ENCODE measurements around the gene COL5A2. TPM values are rescaled to one million over a fixed set of nuclear protein-coding genes. Genes with fewer than 3 reads are reported as not detected.

The COL5A2 gene
- polyA plus RNA-seq, 5 donors: 174 to 222 (median 211) TPM

DNA sequence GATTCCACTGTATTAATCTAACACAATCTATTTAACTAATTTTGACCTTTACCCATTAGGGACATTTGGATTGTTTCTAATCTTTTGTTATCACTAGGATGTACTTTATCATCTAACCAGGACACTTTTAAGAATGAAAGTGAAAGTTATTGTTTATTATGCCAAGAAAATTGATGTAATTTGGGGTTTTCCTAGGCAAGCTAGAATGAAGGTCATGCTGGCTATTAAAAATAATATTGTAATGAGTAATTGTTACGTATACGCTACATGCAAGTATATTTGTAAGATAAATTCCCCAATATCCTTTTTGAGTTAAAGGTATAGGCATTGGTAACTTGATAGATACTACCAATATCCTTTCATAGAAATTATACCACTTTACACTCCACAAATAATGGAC lies 74.6 kb downstream of the COL5A2 start:
- DNase-seq: no peak

DNA sequence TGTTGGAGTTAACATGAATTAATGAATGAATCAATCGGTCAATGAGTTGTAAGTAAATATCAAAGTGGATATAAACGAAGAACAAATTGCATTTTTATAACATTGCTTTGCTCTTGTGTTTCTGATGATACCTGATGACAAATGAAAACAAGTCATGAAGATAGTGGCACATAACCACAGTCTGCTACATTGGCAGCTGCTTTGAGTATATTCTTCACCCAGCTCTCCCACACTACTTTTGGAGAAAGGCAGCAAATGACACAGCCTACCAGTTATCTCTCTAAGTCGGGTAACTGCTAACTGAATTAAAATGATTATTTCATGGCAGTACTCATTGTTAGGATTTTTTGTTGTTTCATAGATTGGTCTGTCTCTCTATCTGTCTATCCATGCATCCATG lies 76.8 kb downstream of the COL5A2 start:
- no peak for DNase-seq

DNA sequence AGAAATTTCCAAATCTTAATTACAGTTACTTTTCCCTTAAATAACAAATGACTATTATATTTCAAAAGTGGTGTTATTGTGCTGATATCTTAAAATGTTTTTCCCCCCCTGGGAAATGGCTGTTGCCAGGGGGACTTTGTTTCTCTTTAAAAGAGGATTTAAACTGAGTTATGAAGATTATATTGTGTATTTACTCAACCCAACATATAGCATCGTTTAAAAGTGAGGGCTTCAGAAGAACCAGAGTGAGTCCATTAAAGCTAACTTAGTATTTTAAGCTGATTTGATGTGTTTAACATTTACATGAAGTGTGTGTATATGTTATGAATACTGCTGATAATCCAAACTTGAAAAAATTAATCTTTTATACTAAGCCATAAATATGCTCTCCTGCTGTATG lies 81.6 kb downstream of the COL5A2 start:
- DNase-seq: no peak

DNA sequence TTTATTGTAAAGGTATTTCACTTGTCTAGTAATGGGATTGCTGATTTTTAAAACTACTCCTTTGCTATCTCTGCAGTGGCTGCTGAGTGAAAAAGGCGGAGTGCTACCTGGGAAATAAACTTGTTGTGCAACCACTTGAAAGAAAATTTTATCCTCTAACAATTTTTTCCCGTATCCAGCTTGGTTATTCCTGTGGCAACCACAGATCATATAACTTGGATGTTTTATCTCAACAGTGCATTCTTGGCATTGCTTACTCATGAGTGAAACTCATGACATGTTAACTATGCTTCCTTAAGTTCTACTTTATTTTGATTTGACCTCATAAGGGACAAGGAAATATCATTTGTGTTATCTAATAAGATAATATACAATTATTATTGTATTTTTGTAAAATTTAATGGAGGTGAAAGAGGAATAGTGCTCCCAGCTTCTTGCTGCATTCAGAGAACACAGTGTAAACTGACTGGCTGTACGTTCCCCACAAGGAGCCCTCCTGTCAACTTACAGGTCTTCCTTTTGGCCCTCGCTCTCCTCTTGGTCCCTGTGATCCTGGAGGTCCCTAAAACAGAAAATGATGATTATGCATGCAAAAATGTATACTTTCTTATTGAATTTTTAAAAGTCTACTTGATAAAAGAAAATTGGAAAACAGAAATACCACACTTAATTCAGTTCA lies 82.7 kb downstream of the COL5A2 start:
- DNase-seq: no peak

DNA sequence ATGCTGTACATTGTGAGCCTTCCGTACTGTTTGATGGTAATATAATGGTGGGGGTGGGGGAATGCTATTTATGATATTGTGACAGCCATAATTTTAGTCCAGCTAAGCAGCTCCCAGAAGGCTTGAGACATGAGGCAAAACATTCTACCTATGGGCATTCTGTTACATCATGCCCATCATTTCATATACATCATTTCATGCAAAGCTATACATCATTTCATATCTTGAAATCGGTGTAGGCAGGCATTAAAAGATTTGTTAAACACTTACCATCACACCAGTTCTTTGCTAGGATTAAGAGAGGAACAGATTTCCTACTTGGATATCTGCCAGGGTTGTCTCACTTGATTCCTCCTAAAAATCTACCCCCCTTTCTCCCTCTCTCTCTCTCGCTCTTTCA lies 84.5 kb downstream of the COL5A2 start:
- DNase-seq: no peak

DNA sequence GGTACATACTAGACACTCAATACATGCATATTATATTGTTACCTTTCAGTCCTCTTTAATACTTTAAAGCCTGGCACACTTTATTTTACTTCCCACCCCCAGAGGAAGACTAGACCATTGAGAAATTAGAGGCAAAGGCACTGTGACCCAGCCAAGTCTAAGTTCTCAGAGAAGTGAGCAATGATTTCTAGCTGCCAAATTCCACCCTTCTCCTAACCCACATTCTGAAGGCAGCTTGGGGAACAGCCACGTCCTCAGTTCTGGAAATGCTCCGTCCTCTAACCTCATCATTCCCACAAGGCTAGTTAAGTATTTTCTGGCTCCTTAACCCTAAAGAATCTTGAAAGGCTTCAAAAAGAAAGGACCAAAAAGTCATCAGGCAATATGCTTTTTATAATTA lies 86.6 kb downstream of the COL5A2 start:
- DNase-seq: no peak

DNA sequence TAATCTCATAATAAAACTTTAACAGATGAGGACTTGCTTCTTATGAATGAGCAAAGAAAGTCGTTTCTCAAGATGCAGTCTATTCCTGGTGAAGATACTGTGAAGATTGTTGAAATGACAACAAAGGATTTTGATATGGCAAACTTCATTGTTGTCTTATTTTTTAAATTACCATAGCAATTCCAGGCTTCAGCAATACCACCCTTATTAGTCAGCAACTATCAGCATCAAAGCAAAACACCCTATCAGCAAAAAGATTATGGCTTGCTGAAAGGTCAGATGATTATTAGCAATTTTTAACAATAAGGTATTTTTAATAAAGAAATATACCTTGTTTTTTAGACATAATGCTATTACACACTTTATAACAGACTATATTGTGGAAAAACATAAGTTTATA lies 88.3 kb downstream of the COL5A2 start:
- no peak for DNase-seq

DNA sequence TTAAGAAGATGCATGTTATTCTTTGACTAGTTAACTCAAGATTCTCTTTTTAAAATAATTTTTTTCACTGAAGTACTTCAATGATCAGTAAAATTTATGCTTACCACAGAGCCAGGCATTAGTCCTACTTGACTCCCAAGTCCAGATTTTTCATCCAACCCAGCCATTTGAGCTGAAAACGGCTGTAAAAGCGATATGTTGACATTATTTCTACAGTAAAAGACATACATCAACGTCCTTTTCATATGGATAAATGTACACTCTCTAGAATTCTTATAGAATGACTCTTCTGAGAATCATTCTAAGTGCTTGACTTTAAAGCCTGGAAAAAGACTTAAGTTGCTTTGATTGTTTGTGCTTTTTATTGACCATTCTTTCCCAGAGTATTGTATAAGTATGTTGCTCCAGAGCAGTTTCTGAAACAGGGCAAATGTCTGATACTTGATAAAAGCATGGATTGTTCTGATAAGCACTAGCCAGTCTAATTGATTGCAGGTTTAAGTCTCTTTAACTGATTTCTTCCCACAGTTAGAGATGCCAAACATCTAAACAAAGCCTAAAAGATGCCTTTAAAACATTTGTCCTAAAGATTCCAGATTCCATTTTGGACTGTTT lies 90.9 kb downstream of the COL5A2 start:
- no peak for DNase-seq

DNA sequence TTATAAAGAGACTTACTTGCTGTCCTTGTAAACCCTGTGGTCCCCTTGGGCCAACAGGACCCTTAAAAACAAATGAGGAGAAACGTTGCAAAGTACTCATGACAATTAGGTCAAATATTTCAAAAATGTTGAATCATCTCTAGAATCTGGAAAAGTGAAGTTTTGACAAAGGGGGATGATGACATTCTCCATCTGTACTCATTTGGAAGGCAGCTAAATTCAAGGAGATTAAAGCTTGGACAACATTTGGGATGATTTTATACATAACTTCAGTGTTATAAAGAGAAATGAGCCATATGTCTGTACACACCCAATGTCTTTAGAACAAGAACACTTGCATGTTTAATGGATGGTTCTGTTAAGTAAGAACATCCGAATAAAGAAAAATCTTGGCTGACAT lies 92.9 kb downstream of the COL5A2 start:
- DNase-seq: peak; percentile 39 to 61

DNA sequence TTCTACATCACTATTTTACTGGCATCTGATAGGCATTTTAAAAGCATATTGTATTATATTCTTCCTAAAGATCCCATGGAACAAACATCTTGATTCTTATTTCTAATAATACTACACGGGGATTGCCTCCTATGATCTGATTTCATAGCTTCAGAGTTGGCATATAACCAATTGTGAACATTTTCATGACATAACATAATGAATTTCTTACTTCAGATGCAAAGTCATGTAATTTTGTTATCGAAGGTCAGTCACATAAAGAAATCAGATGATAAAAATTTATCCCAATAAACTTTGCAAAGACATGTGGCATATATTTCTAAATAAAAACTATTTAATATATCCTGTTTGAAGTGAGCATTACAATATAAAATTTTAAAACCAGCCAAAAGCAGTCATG lies 93.3 kb downstream of the COL5A2 start:
- no peak for DNase-seq

DNA sequence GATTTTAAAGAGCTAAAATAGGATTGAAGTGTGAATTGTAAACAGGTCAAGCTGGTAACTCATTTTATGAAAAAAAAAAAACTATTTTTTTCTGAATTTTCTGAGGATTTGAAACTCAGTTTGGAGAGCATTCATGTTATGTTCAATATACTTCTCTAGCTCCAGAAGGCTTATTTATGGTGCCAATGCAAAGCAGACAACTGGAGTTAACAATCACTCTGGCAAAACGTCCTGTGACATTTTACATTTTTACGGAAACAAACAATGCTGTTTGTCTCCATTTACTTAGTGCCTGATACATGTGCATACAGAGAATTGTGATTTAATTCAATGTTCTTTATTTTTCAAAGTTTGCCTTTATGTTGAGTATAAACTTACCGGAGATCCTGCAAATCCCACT lies 96.0 kb downstream of the COL5A2 start:
- DNase-seq: no peak

DNA sequence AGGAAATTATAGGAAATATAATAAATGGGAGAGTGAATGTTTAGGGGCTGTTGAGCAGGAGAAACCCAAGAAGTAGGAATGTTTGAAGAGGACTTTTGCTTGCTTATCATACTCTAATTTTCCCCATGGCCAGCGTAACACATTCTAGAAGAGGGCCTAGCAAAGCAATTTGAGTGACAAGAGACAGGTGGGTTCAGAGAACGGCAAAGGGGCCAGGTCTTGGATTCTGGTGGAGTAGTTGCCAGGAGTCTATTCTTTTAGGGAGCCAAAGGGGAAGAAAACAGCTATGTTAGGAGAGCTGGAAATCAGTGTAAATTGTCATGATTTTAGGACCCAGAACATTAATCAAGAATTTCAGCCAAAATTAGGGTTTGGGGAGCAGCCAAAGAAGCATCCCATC lies 96.5 kb downstream of the COL5A2 start:
- no peak for DNase-seq

DNA sequence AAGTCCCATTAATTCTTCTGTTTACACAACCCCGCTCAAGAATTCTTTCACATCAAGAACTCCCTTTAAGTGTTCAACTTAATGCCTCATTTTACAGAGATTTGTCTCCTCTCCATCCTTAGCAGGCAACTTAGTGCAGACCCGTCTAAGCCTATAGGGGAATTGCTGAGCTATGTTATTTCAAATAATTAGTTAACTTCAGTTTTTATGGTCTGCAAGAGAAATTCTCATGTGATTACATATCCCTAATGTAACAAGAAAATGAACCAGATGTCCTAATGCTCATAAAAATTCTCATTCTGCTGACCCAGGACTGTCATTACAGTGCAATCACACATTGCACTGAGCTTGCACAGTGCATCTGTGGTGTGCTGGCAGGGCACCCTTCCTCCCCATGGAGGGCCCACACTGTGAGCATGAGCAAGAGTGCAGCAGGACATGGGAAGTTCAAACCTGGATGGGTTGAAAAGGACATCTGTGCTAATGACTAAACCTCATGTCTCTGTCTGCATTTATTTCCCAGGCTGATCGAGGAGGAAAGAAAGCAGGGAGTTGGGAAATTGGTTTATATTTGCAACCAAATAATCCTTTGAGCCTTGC lies 97.1 kb downstream of the COL5A2 start:
- peak; percentile 84 to 91 for DNase-seq

DNA sequence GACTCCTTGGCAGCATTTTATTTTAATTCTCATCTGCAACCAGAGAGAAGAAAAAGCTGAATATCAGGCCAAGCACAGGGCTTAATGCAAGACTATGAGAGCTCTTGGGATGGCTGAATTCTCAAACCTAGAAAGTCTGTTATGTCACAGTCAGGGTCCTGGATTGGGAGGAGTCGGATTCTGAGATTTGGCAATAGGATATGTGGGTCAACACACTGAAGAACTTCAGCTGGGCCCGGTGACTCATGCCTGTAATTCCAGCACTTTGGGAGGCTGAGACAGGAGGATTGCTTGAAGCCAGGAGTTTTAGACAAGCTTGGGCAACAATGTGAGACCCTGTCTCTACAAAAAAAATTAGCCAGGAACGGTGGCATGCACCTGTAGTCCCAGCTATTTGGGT lies 103.0 kb downstream of the COL5A2 start:
- DNase-seq: no peak

DNA sequence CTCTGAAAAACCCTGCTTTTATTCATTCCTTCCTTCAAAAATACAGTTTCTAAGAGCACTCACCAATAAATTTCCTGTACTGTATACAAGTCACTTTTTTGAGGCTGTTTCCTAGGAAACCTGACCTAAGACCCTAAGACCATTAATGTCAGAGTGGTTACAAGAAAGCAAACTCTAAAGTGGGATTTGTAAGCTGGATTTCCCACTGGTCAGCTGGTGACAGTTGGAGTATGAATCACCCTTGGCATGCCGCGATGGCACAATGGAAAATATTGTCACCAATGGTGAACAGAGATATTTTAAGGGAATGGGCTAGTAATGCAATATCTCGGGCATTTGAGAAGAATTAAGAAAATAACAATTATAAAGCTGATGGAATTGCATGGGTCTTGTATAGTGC lies 103.4 kb downstream of the COL5A2 start:
- no peak for DNase-seq

DNA sequence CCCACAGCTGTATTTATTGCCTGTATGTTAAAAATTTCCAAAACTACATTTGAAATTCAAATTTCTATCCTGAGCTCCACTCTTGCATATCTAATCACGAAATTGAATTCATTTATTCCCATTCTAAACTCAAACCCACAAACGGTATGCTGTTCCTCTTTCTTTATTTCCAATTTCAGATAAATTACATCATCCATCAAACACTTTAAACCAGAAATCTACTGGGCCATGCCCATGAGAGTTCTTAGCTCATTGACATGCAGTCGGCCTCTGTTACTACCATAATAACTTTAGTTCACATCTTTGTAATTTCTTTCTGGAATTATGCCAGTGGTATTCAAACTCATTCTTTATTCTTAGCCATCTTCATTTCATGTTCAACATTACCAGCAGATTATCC lies 105.1 kb downstream of the COL5A2 start:
- no peak for DNase-seq

DNA sequence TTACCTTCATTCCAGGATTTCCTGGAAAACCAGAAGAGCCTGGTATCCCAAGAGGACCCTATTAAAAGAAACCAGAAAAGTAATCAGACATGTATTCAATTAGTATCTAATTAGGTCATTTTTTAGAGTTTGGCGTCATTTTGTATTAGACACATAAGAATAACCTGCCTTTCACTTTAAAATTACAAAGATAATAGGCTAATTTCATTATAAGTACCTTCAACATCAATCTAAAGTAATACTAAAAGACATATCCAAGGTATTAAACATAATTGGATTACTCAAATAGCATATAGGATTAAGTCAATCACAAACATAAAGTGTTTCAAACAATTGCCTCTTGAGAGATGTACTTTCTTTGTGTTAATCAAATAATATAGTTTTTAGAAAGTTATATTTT lies 107.5 kb downstream of the COL5A2 start:
- no peak for DNase-seq

DNA sequence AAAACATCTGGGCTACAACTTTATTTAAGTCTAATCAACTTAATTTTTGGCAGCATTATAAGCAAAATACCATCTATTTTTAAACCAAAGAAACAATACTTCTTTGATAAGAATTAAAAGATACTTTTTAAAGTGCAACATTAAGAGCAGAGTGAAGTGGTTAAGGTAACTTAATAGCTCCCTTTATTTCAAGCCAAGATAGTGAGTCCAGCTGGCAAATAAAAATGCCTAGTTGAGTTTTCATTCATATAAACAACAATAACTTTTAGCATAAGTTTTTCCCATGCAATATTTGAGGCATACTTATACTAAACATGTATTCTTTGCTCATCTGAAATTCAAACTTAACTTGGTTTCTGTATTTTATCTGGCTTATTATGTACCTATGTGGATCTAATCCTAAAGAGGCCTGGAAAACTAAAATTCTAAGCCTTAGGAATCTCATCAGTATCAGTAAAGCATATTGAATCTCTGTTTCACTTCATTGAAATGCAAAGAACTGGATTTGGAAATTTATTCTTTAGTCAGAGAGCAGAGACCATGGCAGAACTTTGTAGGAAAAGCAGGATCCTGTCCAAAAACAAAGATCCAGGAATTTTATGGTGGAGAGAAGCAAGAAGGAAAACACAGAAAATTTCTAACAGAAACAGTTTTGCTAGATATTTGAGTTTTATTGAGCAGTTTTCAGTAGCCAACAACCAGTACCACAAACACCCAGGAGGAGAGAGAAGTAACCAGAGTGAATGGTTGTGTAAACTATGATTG lies 109.5 kb downstream of the COL5A2 start:
- DNase-seq: no peak

DNA sequence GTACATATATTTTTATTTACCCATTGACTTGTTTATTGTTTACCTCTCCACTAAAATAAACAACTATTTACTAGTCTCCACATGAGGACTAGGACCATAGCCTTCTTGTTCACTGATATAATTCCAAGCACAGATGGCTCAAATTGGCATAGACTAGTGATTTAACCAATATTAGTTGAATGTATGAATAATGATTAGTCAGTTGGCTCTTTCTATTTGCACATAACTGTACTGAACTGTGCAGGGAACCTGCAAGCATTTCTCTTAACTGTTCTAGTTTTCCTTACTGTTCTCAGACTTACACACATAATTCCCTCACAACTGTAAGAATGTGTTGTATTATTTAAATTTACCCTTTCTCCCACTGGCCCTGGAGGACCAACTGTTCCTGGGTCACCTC lies 113.5 kb downstream of the COL5A2 start:
- DNase-seq: no peak

DNA sequence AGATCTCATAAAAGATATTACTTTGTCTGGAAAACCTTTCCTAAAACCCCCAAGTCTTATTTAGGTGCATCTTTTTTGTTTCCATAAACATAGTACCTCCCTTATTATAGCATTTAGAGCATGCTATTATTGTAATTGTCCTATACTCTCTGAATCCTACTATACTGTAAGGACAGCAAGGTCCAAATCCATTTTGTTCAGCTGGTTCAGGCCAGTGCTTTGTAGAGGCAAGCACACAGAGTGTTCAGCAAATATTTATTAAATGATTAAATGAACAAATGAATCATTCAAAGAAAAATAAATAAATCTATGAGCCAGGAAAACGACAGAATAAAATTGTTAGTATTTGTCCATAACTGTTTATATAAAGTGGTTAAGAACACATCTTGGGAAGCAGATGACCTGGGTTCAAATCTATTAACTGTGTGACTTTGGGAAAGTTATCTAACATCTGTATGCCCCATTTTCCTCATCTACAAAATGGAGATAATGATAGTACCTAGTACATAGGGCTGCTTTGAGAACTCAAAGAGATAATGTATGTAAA lies 119.4 kb downstream of the COL5A2 start:
- DNase-seq: no peak

DNA sequence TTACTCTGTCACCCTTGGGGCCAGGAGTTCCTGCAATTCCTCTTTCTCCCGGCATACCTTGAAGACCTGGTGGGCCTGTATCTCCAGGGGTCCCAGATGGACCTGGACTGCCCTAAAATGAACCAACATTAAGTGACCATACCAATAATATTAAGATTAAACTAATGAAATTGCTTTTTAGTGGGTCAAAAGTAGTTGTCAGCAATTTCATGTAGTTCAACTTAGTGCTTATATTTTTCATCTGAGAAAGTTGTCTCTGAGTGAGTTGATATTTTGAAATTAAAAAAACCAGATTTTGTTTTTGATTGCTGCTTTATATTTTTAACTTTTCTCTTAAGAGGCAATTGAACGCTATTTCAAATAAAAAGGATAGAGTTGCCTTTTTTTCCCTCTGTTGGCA lies 122.2 kb downstream of the COL5A2 start:
- no peak for DNase-seq

All from right lung (tissue), 5 donors.